GM12878 (cell line): ENCODE data around the gene SAPCD2. TPM values are rescaled to one million over a fixed set of nuclear protein-coding genes. Genes with fewer than 3 reads are reported as not detected.

Experiments used
- BCL11A ChIP-seq: IDR thresholded peaks from 2 replicates; pipeline ENCODE4 v1.6.1; 2011; ENCODE audit warnings: low read depth, low read length
- BMI1 ChIP-seq: fragments of 450-650 bp; IDR thresholded peaks from 2 replicates; pipeline ENCODE4 v1.6.1; 2016; ENCODE audit warnings: mild to moderate bottlenecking, moderate library complexity, borderline replicate concordance
- E2F8 ChIP-seq: fragments of 450-650 bp; IDR thresholded peaks from 2 replicates; pipeline ENCODE4 v1.6.1; 2018; ENCODE audit warnings: mild to moderate bottlenecking, low read depth, moderate library complexity; ENCODE audit not compliant: partially characterized antibody
- EED ChIP-seq: sonication (generic); IDR thresholded peaks from 2 replicates; pipeline ENCODE4 v1.6.1; 2016; ENCODE audit warnings: antibody characterized with exemption, low read depth
- ELK1 ChIP-seq: IDR thresholded peaks from 2 replicates; pipeline ENCODE4 v1.6.1; 2012; ENCODE audit warnings: low read depth, low read length, improper control_type of control experiment
- FOXK2 ChIP-seq: fragments of 450-650 bp; IDR thresholded peaks from 2 replicates; pipeline ENCODE4 v1.6.1; 2017; ENCODE audit warnings: mild to moderate bottlenecking, moderate library complexity
- IKZF2 ChIP-seq, 2 experiments: fragments of 450-650 bp; IDR thresholded peaks; 2 replicates each; pipeline ENCODE4 v1.6.1; 2017; ENCODE audit warnings: mild to moderate bottlenecking in 2 of 2, moderate library complexity in 2 of 2
- KLF5 ChIP-seq: fragments of 450-650 bp; IDR thresholded peaks from 2 replicates; pipeline ENCODE4 v1.6.1; 2014; ENCODE audit warnings: mild to moderate bottlenecking; ENCODE audit not compliant: partially characterized antibody
- NFXL1 ChIP-seq: fragments of 450-650 bp; IDR thresholded peaks from 2 replicates; pipeline ENCODE4 v1.6.1; 2017; ENCODE audit warnings: antibody characterized with exemption, mild to moderate bottlenecking, borderline replicate concordance
- PKNOX1 ChIP-seq: fragments of 450-650 bp; IDR thresholded peaks from 2 replicates; pipeline ENCODE4 v1.6.1; 2016; ENCODE audit warnings: mild to moderate bottlenecking
- RAD21 ChIP-seq: IDR thresholded peaks from 2 replicates; pipeline ENCODE4 v1.6.1; 2011; ENCODE audit warnings: mild to moderate bottlenecking, low read depth, low read length, moderate library complexity; ENCODE audit not compliant: insufficient read depth
- RELB ChIP-seq: fragments of 450-650 bp; IDR thresholded peaks from 2 replicates; pipeline ENCODE4 v1.6.1; 2017; ENCODE audit warnings: low read depth, mild to moderate bottlenecking, moderate library complexity
- RFX5 ChIP-seq: IDR thresholded peaks from 2 replicates; pipeline ENCODE4 v1.6.1; 2011; ENCODE audit warnings: low read depth, low read length, improper control_type of control experiment
- RUNX3 ChIP-seq: IDR thresholded peaks from 2 replicates; pipeline ENCODE4 v1.6.1; 2012; ENCODE audit warnings: low read length, inconsistent platforms
- SMC3 ChIP-seq: IDR thresholded peaks from 2 replicates; pipeline ENCODE4 v1.6.1; 2011; ENCODE audit warnings: low read length, improper control_type of control experiment, borderline replicate concordance
- TARDBP ChIP-seq: IDR thresholded peaks from 2 replicates; pipeline ENCODE4 v1.6.1; 2016; ENCODE audit warnings: borderline replicate concordance
- TCF3 ChIP-seq: IDR thresholded peaks from 2 replicates; pipeline ENCODE4 v1.6.1; 2012; ENCODE audit warnings: low read depth, mild to moderate bottlenecking, low read length, borderline replicate concordance; ENCODE audit not compliant: insufficient read depth
- YBX1 ChIP-seq: fragments of 450-650 bp; IDR thresholded peaks from 2 replicates; pipeline ENCODE4 v1.6.1; 2016; ENCODE audit warnings: antibody characterized with exemption
- polyA plus RNA-seq, 11 experiments: library from polyadenylated mRNA; depleted of rRNA in 4 of 11; unstranded in 6 of 11; stranded (reverse) in 5 of 11; fragments of >200 nt; fragmentation: Nextera tagmentation in 4 of 11; fragmentation: Illumina TruSeq in 1 of 11; extraction: Ambion mirVana in 4 of 11; extraction: Trizol in 1 of 11; gene quantifications; 1 replicate in 1 of 11; 2 replicates in 10 of 11; pipeline versions ENCODE4 v1.2.1 to v1.2.3, GENCODE V29; 2011 to 2016; ENCODE audit warnings: inconsistent platforms in 2 of 11, missing spikeins in 2 of 11, low read depth in 1 of 11
- total RNA-seq, 4 experiments: library from RNA; depleted of rRNA in 3 of 4; stranded (reverse); fragments of >200 nt in 3 of 4; fragmentation: Illumina TruSeq in 1 of 4; extraction: Trizol in 1 of 4; gene quantifications; 2 replicates each; pipeline versions ENCODE4 v1.2.1 to v1.2.3, GENCODE V29; 2013 to 2021

The SAPCD2 gene
- total and polyA plus RNA-seq, 10 of the 15 experiments (the other 5 are each of a cell fraction or from before 2014, with no cell fraction given): 1.6 to 35.2 (median 7.2) TPM

GRCh38 chr9:137034709-137035506 lies 35.4 kb downstream of the SAPCD2 start (continued):
- no peak for TF ChIP-seq E2F8
- peak; percentile 50 for TF ChIP-seq PKNOX1
- no peak for TF ChIP-seq FOXK2
- no peak for TF ChIP-seq ELK1
- TF ChIP-seq EED: peak; percentile 36; the same call in 1 of the 2 replicates
- TF ChIP-seq KLF5: no peak
- peak; percentile 71; the same call in 1 of the 2 replicates for TF ChIP-seq RELB
- peak; percentile 43; the same call in 1 of the 2 replicates for TF ChIP-seq RUNX3
- TF ChIP-seq IKZF2 (IDR thresholded peaks at IDR 0.05): peak; percentile 66 to 67
- no peak for TF ChIP-seq RFX5
- peak; percentile 63; the same call in 1 of the 2 replicates for TF ChIP-seq BCL11A
- no peak for TF ChIP-seq TARDBP
- TF ChIP-seq RAD21: peak; percentile 95
- no peak for TF ChIP-seq NFXL1
- TF ChIP-seq YBX1: no peak
- TF ChIP-seq BMI1: no peak
- no peak; the same call in 1 of the 2 replicates for TF ChIP-seq TCF3
- TF ChIP-seq SMC3: peak; percentile 98
